GM12873 (cell line): ENCODE data around the gene VPS4B.

ENCODE experiments used
- TF ChIP-seq, protein P1 (sequence below): IDR thresholded peaks from 2 replicates; pipeline ENCODE4 v1.5.1; 2012; ENCODE audit warnings: low read depth, mild to moderate bottlenecking, moderate library complexity, low read length, control low read depth; ENCODE audit not compliant: insufficient read depth; ENCODE audit errors: missing control alignments

VPS4B gene

GRCh38 chr18:63407734-63408133 is 14.5 kb downstream of the VPS4B start:
- TF ChIP-seq, protein P1, sequence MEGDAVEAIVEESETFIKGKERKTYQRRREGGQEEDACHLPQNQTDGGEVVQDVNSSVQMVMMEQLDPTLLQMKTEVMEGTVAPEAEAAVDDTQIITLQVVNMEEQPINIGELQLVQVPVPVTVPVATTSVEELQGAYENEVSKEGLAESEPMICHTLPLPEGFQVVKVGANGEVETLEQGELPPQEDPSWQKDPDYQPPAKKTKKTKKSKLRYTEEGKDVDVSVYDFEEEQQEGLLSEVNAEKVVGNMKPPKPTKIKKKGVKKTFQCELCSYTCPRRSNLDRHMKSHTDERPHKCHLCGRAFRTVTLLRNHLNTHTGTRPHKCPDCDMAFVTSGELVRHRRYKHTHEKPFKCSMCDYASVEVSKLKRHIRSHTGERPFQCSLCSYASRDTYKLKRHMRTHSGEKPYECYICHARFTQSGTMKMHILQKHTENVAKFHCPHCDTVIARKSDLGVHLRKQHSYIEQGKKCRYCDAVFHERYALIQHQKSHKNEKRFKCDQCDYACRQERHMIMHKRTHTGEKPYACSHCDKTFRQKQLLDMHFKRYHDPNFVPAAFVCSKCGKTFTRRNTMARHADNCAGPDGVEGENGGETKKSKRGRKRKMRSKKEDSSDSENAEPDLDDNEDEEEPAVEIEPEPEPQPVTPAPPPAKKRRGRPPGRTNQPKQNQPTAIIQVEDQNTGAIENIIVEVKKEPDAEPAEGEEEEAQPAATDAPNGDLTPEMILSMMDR: no peak

DNA sequence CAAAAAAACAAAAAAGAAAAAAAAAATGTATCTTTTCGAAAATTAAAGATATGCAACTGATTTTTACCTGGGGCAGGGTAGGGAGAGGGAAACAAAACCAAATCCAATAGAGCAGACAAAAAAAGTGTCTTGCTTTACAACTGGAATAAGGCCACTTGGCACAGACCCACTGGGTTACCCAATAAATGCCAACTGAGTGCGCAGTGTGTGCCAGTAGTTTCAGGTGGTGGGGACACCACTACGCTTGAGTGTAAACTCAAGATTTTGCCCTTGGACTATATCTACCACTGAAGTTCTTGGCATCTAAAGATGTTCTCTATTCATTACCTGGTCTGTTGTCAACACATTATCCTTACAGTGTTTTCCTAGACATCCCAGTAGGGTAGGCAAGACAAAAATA is 16.3 kb downstream of the VPS4B start:
- TF ChIP-seq, protein P1: no peak

DNA sequence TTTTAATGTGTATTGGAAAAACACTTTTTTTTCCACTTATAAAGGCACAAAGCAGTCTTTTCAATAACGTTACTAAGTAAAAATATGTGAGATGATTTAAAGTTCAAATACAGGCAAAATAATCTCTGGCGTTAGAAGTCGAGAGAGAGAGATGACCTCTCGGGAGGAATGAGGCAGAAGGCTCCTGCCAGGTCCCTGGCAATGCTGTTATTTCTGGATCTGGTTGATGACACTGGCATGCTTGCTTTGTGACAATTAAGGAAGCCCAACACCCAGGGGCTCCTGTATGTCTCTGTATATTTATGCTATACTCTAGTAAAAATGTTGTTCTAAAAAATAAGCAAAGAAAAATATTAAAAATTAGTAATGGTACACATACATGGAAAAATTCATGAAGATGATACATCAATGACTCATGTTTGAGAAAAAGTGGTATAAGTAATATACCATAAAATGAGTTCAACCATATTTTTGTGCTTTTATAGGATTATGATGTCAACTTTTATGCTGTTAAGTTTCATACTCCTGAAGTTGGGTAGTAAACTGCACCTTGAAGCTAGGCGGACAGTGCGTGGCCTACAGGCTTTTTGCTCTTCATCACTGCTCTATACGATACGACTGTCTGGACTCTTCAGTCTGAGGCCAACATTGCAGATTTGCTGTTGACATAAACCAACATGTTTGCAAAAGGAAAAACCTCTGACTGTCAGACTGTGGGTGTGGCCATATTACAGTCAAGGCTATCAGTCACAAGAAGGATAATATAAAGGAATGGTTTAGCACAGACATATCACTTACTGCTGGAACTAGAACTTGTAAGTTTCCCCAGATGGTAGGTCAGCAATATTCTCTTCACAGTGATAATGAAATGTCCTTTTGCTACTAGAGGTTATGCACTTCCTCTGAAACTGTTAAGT is 19.8 kb downstream of the VPS4B start:
- TF ChIP-seq, protein P1: no peak

DNA sequence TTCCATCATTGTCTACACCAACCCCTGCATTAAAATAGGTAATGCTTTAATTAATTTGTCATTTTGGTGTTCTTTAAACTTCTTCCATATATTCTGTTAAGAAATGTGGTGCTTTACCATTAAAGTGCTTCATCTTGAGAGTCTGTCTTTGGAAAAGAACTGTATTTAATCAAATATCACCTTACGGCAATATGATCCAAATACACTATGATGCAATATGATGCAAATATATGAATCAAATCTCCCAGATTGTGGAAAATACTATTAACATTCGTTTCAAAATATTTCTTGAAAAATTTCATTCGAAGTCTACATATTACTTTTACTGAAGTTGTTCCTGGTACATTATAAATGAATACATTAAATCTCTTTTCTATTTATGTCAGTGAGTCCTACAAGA is 23.0 kb downstream of the VPS4B start:
- TF ChIP-seq, protein P1: no peak

GRCh38 chr18:63397349-63397748 is 24.9 kb downstream of the VPS4B start:
- TF ChIP-seq, protein P1: no peak

DNA sequence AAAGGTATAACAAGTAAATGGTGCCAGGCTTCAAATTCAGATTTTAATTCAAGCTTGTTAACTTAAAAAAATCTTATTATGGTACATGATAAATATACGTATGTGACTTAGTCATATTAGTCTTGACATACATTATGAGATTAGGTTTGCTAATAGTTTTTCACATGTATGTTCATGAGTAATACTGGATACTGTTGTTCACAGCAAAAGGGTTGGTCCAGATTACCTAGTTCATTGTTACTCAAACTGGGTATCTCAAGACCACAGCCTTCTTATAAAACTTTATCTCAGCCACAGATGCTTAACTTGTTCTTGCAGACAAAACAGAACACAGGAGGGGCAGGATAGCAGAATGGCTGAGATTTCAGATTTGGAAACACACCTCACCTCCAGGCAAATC is 26.8 kb downstream of the VPS4B start:
- TF ChIP-seq, protein P1: no peak

GRCh38 chr18:63394954-63395353 is 27.3 kb downstream of the VPS4B start:
- TF ChIP-seq, protein P1: no peak
